ENCODE data around the gene TWSG1.
"Not testable (repeated sequence)": the region's sequence is repeated elsewhere in the genome, so short reads cannot be mapped to it uniquely, and the experiment has no call there.

GRCh38 chr18:9433122-9433521 is 98.5 kb downstream of the TWSG1 start:
- TF ChIP-seq POLR2A (IDR thresholded peaks at IDR 0.05): not testable (repeated sequence)
- TF ChIP-seq, protein P1, sequence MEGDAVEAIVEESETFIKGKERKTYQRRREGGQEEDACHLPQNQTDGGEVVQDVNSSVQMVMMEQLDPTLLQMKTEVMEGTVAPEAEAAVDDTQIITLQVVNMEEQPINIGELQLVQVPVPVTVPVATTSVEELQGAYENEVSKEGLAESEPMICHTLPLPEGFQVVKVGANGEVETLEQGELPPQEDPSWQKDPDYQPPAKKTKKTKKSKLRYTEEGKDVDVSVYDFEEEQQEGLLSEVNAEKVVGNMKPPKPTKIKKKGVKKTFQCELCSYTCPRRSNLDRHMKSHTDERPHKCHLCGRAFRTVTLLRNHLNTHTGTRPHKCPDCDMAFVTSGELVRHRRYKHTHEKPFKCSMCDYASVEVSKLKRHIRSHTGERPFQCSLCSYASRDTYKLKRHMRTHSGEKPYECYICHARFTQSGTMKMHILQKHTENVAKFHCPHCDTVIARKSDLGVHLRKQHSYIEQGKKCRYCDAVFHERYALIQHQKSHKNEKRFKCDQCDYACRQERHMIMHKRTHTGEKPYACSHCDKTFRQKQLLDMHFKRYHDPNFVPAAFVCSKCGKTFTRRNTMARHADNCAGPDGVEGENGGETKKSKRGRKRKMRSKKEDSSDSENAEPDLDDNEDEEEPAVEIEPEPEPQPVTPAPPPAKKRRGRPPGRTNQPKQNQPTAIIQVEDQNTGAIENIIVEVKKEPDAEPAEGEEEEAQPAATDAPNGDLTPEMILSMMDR (IDR thresholded peaks at IDR 0.05): not testable (repeated sequence)

All from heart left ventricle (tissue), 13 donors.